Mucosa of descending colon (tissue), 3 donors: Measurements from ENCODE around the gene HPCAL4. TPM values are rescaled to one million over a fixed set of nuclear protein-coding genes. Genes with fewer than 3 reads are reported as not detected.

Experiments used
- ATAC-seq: fragments of 200-7000 bp; cut with Tn5 transposase; one replicate; pipeline ENCODE4 v1.9.1; 2020; ENCODE audit warnings: mild to moderate bottlenecking, moderate library complexity
- DNase-seq, 3 donors: peaks; one replicate each; pipeline ENCODE4 v3.0.0-alpha.2; 2020
- H3K36me3 ChIP-seq: fragments of 200-600 bp; one replicate; pipeline ENCODE4 v1.8.0; 2021; ENCODE audit warnings: low read depth, mild to moderate bottlenecking
- H3K4me1 ChIP-seq: fragments of 200-600 bp; one replicate; pipeline ENCODE4 v1.8.0; 2021; ENCODE audit warnings: low read depth, mild to moderate bottlenecking
- H3K4me3 ChIP-seq: fragments of 200-600 bp; one replicate; pipeline ENCODE4 v1.8.0; 2021; ENCODE audit warnings: mild to moderate bottlenecking
- H3K9me3 ChIP-seq: fragments of 200-600 bp; one replicate; pipeline ENCODE4 v1.8.0; 2021; ENCODE audit warnings: mild to moderate bottlenecking
- intact Hi-C, 2 donors: fragments of 100-400 bp; cut with DNase I in 1 of 2; cut with micrococcal nuclease in 1 of 2; formaldehyde crosslinking; loops; one replicate each; pipeline versions ENCODE4 v1.11.0 to v1.11.1; 2022; cut with DNase I, micrococcal nuclease
- total RNA-seq, 3 donors: library from RNA; stranded (reverse); fragmentation: NEBNext Ultra II Directional in 2 of 3; extraction: Animal tissue kit (Norgen Biotek cat#: 25700) in 2 of 3; gene quantifications; one replicate each; pipeline versions ENCODE4 v1.2.1 to v1.2.4, GENCODE V29; 2021 to 2023
- TF ChIP-seq, protein P1 (sequence below): fragments of 200-600 bp; IDR thresholded peaks from one replicate; pipeline ENCODE4 v1.8.0; 2022; ENCODE audit warnings: antibody characterized with exemption, mild to moderate bottlenecking
- donor health status: DM: no; HTN: no; CAD: no; lungs with moderate emphysema.
- donor health status: DM: no; HTN: no; CAD: no.
- donor health status: DM: no; HTN: yes; CAD: no.

HPCAL4 gene
- total RNA-seq, 3 donors from 2014 or later = 0.07 to 0.51 TPM; not detected in 1

GRCh38 chr1:39646232-39647081 is 44.8 kb downstream of the HPCAL4 start:
- H3K9me3 ChIP-seq = no peaks in the 10 kb centered on the region
- peak; percentile 51 for ATAC-seq
- TF ChIP-seq, protein P1, sequence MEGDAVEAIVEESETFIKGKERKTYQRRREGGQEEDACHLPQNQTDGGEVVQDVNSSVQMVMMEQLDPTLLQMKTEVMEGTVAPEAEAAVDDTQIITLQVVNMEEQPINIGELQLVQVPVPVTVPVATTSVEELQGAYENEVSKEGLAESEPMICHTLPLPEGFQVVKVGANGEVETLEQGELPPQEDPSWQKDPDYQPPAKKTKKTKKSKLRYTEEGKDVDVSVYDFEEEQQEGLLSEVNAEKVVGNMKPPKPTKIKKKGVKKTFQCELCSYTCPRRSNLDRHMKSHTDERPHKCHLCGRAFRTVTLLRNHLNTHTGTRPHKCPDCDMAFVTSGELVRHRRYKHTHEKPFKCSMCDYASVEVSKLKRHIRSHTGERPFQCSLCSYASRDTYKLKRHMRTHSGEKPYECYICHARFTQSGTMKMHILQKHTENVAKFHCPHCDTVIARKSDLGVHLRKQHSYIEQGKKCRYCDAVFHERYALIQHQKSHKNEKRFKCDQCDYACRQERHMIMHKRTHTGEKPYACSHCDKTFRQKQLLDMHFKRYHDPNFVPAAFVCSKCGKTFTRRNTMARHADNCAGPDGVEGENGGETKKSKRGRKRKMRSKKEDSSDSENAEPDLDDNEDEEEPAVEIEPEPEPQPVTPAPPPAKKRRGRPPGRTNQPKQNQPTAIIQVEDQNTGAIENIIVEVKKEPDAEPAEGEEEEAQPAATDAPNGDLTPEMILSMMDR = no peak
- H3K4me1 ChIP-seq = no peaks in the 10 kb centered on the region
- H3K36me3 ChIP-seq = no peaks in the 10 kb centered on the region
- intact Hi-C loops = no loop called here
- peak in 2 of 3 donors; percentile 25 to 35 for DNase-seq
- no peak overlapping the region for H3K4me3 ChIP-seq

DNA sequence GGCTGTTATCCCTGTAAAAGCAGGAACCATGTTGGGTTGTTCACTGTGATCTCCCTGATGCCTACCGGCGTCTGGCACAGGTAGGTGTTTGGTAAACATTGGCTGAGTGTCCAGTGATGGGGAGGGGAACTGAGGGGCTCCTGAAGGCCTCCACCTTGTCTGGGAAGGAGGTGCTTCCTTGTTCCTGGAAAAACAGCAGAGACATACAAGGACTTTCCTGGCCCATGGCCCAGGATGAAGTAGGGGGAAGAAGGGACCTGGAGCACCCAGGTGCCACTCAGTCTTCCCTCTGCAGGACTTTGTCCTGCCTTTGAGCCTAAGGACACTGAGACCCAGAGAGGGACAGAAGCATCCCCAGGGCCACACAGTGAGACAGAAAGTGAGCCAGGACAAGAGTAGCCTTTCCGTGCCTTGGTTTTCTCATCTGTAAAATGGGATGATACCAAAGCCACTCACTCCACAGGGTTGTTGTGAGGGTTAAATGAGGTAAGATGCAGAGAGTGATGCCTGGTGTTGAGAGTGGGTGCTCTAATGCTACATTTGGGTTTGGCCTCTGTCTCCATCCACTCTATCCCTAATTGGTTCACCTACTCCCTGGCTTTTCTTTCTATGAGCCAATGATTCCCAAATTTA is 45.7 kb downstream of the HPCAL4 start:
- Histone ChIP-seq H3K9me3 (no peaks in the 10 kb centered on the region), H3K4me3 (no peak overlapping the region), H3K36me3 (no peaks in the 10 kb centered on the region), H3K4me1 (no peaks in the 10 kb centered on the region)
- intact Hi-C loops = no loop called here
- DNase-seq (no peak), ATAC-seq (no peak)
- TF ChIP-seq, protein P1 = no peak

DNA sequence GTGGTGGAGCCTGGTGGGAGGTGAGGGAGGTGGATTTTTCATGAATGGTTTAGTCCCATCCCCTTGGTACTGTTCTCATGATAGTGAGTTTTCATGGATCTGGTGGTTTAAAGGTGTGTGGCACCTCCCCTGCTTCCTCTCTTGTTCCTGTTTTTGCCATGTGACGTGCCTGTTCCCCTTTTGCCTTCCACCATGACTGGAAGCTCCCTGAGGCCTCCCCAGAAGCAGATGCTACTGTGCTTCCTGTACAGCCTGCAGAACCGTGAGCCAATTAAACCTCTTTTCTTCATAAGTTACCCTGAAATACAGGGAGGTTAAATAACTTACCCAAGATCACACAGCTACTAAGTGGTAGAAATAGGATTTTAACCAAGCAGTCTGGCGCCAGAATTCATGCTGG is 47.5 kb downstream of the HPCAL4 start:
- TF ChIP-seq, protein P1 = no peak
- H3K36me3 ChIP-seq = no peaks in the 10 kb centered on the region
- DNase-seq (no peak), ATAC-seq (no peak)
- no peak overlapping the region for H3K4me3 ChIP-seq
- H3K9me3 ChIP-seq = no peaks in the 10 kb centered on the region
- H3K4me1 ChIP-seq = peaks cover 4% of the 10 kb centered on the region
- intact Hi-C loops = no loop called here

DNA sequence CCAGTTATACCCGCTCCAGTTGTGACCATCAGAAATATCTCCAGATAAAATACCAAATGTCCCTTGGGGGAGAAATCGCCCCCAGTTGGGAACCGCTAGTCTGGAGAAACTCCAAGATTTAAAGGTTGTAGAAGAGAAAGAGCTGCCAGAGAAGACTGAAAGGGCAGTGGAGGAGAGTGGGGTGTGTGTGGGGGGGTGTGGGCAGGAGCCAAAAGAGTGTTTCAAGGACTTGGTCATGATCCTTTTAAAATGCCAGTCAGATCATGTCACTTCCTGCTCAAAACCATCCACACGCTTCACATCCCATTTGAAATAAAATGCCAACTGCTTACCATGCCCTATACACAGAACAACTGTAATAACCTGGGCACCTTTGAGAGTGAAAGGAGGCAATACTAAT is 48.4 kb downstream of the HPCAL4 start:
- intact Hi-C loops = no loop called here
- Histone ChIP-seq H3K4me1 (peaks cover 4% of the 10 kb centered on the region), H3K4me3 (no peak overlapping the region), H3K36me3 (no peaks in the 10 kb centered on the region), H3K9me3 (no peaks in the 10 kb centered on the region)
- no peak for ATAC-seq
- TF ChIP-seq, protein P1 = no peak
- no peak for DNase-seq

DNA sequence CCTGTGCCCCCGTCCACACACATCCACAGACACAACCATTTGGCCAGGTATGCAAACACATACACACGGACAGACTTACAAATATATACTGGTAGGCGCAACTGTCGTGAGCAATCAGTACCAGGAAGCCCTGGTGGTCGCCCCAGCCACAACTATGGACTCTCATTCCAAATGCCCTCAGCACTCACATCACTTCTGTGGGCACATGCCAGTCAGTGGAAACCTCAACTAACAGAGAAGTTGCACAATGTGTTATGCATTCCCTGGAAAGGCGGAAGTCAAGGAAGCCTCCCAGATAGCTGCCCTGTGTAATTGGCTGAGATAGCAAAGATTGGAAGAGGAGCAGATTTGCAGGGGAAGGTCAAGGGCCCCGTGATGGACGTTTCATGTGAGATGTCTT is 50.4 kb downstream of the HPCAL4 start:
- H3K4me3 ChIP-seq = no peak overlapping the region
- TF ChIP-seq, protein P1 = no peak
- DNase-seq (no peak), ATAC-seq (no peak)
- intact Hi-C loops = no loop called here
- peaks cover 4% of the 10 kb centered on the region for H3K4me1 ChIP-seq
- H3K36me3 ChIP-seq = no peaks in the 10 kb centered on the region
- H3K9me3 ChIP-seq = no peaks in the 10 kb centered on the region
